Measurements from ENCODE around the gene HECW1. TPM values are rescaled to one million over a fixed set of nuclear protein-coding genes. Genes with fewer than 3 reads are reported as not detected.

The HECW1 gene
- total and polyA plus RNA-seq, 5 donors from 2014 or later, result 0.11 to 0.68 (median 0.34) TPM; not detected in 1

DNA sequence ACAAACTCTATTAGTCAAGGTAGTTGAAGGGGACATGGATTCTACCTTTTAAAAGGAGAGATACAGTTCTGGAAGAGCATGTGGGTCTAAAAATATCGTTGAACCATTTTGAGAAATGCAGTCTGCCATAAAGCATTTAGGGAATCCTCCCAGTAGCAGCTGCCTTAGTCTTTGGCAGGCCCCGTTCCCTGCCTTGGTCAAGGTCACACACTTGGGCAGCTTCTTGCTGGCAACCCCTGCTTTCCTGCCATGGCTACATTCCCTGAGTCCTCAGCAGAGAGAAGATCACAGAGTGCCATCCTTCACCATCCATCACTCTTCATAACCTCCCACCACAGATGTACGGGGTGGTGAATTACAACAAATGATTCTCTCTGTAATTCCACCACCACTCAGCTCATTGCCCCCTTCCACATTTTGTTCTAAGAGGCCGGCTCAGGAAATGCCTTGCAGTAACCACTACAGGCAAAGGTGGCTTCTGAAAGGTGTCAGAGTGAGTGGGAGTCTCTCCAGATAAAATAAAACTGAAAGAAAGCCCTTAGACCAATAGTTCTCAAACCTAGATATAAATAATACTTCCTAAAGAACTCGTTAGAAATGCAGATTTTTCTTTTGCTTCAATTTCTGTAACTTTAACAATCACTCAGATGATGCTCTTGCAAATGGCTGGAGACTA, 349.0 kb downstream of the HECW1 start:
- Histone ChIP-seq H3K36me3 (ENCODE audit: control insufficient read depth, insufficient read depth, low read length) (no peaks in the 10 kb centered on the region), H3K4me3 (ENCODE audit: low read depth, low read length) (no peak overlapping the region), H3K4me1 (ENCODE audit: control insufficient read depth, insufficient read depth, low read length, poor library complexity, severe bottlenecking) (no peaks in the 10 kb centered on the region), H3K27ac (ENCODE audit: insufficient read depth, low read length, poor library complexity, severe bottlenecking) (no peak overlapping the region), H3K9me3 (ENCODE audit: control insufficient read depth in 2 of 2, low read length in 2 of 2) (no peaks in the 10 kb centered on the region), H3K27me3 (ENCODE audit: control insufficient read depth, insufficient read depth, low read length) (no peaks in the 10 kb centered on the region)
- Mint-ChIP-seq H3K36me3 (no peaks in the 10 kb centered on the region), H3K4me3 (no peak overlapping the region), H3K27me3 (peaks cover 4% of the 10 kb centered on the region), H3K4me1 (peaks cover 0 to 2% (median 0%) of the 10 kb centered on the region in 4 donors), H3K27ac (no peak overlapping the region), H3K9me3 (no peaks in the 10 kb centered on the region)
- no peak for ATAC-seq (ENCODE audit: low read depth in 2 of 2)
- DNase-seq, result no peak

DNA sequence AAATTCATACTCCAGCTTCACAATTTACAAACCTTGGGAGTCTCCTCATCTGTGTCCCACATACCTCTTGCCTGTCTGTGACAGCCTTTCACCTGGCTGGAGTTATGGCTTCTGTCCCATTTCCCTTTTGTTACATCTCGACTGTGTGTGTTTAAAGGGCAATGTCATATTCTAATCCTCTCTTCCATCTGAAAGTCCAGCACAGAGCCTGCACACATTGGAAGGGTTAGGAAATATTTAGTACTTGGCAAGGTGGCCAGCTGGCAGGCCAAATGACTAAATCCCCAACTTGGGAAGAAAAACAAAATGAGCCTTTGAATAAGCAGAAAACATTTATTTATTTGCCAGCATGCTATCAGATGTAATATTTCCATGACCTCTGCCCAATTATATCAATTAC, 350.4 kb downstream of the HECW1 start:
- peaks cover 0 to 2% (median 0%) of the 10 kb centered on the region in 4 donors for H3K4me1 Mint-ChIP-seq
- H3K27ac Mint-ChIP-seq, result no peak overlapping the region

DNA sequence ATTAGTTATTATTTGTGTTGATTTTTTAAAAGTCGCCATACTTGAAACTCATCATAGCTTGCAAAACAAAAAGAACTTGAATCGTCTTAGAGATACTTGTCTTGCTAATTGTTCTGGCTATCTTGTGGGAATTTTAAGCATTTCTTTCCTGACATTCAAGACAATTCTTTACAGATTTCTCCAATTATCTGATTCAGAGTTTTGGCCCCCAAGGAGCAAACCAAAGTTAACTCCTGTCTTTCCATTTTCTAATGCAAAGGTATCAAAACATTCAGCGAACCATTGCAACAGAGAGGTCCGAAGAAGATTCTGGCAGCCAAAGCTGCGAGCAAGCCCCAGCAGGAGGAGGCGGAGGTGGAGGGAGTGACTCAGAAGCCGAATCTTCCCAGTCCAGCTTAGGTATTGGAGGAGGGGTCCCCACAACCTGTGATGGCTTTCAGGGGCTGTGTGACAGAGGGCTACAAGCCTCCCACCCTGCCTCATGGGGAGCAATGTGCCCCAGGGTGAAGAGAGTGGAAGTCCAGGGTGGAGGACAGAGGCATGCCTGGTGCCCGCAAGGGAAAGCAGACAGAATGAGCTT, 351.0 kb downstream of the HECW1 start:
- H3K9me3 Mint-ChIP-seq, result no peaks in the 10 kb centered on the region
- peaks cover 9% of the 10 kb centered on the region for H3K27me3 Mint-ChIP-seq
- no peak overlapping the region for H3K27ac Mint-ChIP-seq
- Histone ChIP-seq H3K4me3 (ENCODE audit: low read depth, low read length) (no peak overlapping the region), H3K4me1 (ENCODE audit: control insufficient read depth, insufficient read depth, low read length, poor library complexity, severe bottlenecking) (no peaks in the 10 kb centered on the region), H3K36me3 (ENCODE audit: control insufficient read depth, insufficient read depth, low read length) (no peaks in the 10 kb centered on the region), H3K27me3 (ENCODE audit: control insufficient read depth, insufficient read depth, low read length) (no peaks in the 10 kb centered on the region), H3K9me3 (ENCODE audit: control insufficient read depth in 2 of 2, low read length in 2 of 2) (no peaks in the 10 kb centered on the region), H3K27ac (ENCODE audit: insufficient read depth, low read length, poor library complexity, severe bottlenecking) (no peak overlapping the region)
- DNase-seq (no peak), ATAC-seq (ENCODE audit: low read depth in 2 of 2) (no peak)
- H3K4me1 Mint-ChIP-seq, result peaks cover 0 to 2% (median 0%) of the 10 kb centered on the region in 4 donors
- no peaks in the 10 kb centered on the region for H3K36me3 Mint-ChIP-seq
- H3K4me3 Mint-ChIP-seq, result no peak overlapping the region

More for the DNA sequence above, 350.4 kb downstream of the HECW1 start:
- Mint-ChIP-seq H3K9me3 (no peaks in the 10 kb centered on the region), H3K36me3 (no peaks in the 10 kb centered on the region), H3K4me3 (no peak overlapping the region), H3K27me3 (peaks cover 9% of the 10 kb centered on the region)
- no peaks in the 10 kb centered on the region for H3K9me3 ChIP-seq (ENCODE audit: control insufficient read depth in 2 of 2, low read length in 2 of 2)
- no peak overlapping the region for H3K27ac ChIP-seq (ENCODE audit: insufficient read depth, low read length, poor library complexity, severe bottlenecking)
- no peaks in the 10 kb centered on the region for H3K27me3 ChIP-seq (ENCODE audit: control insufficient read depth, insufficient read depth, low read length)
- no peak overlapping the region for H3K4me3 ChIP-seq (ENCODE audit: low read depth, low read length)
- ATAC-seq (ENCODE audit: low read depth in 2 of 2) (no peak), DNase-seq (no peak)
- no peaks in the 10 kb centered on the region for H3K4me1 ChIP-seq (ENCODE audit: control insufficient read depth, insufficient read depth, low read length, poor library complexity, severe bottlenecking)
- H3K36me3 ChIP-seq (ENCODE audit: control insufficient read depth, insufficient read depth, low read length), result no peaks in the 10 kb centered on the region

DNA sequence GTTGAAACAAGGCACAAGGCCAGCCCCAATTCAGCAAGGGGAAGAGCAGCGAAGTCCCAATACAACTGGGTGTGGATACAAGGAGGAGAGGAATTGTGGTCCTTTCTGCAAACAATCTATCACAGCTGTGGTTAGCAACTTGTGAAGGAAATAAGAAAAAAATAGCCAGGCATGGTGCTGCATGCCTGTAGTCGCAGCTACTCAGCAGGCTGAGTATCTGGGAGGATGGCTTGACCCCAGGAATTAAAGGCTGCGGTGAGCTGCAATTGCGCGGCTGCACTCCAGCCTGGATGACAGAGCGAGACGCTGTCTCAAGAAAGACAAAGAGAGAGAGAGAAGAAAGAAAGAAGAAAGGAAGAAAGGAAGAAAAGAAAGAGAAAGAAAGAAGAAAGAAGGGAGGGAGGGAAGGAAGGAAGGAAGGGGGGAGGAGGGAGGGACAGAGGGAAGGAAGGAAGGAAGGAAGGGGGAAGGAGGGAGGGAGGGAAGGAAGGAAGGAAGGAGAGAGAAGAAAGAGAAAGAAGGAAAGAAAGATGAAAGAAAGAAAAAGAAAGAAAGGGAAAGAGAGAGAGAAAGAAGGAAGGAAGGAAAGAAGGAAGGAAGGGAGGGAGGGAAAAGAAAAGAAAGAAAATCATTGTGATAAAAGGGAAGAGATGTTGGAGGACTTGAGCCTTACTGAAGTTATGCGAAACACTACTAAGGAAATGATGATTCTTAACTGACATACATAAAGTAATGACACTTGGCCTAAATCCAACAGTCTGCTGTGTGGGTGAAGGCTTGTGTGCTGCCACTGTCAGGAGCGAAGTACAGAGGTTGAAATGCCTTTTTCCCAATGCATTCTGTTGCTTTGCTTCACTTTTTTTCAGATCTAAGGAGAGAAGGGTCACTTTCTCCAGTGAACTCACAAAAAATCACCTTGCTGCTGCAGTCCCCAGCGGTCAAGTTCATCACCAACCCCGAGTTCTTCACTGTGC, 353.4 kb downstream of the HECW1 start:
- peaks cover 0 to 2% (median 0%) of the 10 kb centered on the region in 4 donors for H3K4me1 Mint-ChIP-seq
- H3K27ac Mint-ChIP-seq, result no peak overlapping the region
- no peaks in the 10 kb centered on the region for H3K9me3 Mint-ChIP-seq
- Histone ChIP-seq H3K4me1 (ENCODE audit: control insufficient read depth, insufficient read depth, low read length, poor library complexity, severe bottlenecking) (no peaks in the 10 kb centered on the region), H3K27ac (ENCODE audit: insufficient read depth, low read length, poor library complexity, severe bottlenecking) (no peak overlapping the region), H3K9me3 (ENCODE audit: control insufficient read depth in 2 of 2, low read length in 2 of 2) (no peaks in the 10 kb centered on the region), H3K27me3 (ENCODE audit: control insufficient read depth, insufficient read depth, low read length) (no peaks in the 10 kb centered on the region), H3K36me3 (ENCODE audit: control insufficient read depth, insufficient read depth, low read length) (no peaks in the 10 kb centered on the region), H3K4me3 (ENCODE audit: low read depth, low read length) (no peak overlapping the region)
- DNase-seq (no peak), ATAC-seq (ENCODE audit: low read depth in 2 of 2) (no peak)
- peaks cover 9% of the 10 kb centered on the region for H3K27me3 Mint-ChIP-seq
- H3K36me3 Mint-ChIP-seq, result no peaks in the 10 kb centered on the region
- H3K4me3 Mint-ChIP-seq, result no peak overlapping the region

DNA sequence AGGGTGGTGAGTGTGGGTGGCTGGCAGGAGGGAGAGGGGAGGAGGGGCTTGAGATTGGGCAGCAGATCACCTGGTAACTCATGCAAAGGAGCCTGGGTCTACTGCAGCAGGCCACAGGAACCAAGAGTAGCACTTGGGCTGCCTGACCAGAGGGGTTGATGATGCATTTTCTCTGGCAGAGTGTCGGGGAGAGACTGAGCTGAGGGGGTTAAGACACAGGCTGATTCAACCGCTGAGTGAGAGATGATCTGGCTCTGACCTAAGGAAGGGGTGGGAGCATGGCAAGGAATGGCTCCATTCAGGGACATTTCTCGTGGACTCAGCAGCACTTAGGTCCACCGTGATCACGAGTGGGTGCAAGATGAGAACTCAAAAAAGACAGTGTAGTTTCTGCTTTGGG, 355.0 kb downstream of the HECW1 start:
- Mint-ChIP-seq H3K27ac (no peak overlapping the region), H3K27me3 (peaks cover 9% of the 10 kb centered on the region), H3K4me1 (peaks cover 0 to 2% (median 0%) of the 10 kb centered on the region in 4 donors), H3K9me3 (no peaks in the 10 kb centered on the region), H3K36me3 (no peaks in the 10 kb centered on the region), H3K4me3 (no peak overlapping the region)
- H3K36me3 ChIP-seq (ENCODE audit: control insufficient read depth, insufficient read depth, low read length), result no peaks in the 10 kb centered on the region
- DNase-seq (no peak), ATAC-seq (ENCODE audit: low read depth in 2 of 2) (no peak)
- H3K4me1 ChIP-seq (ENCODE audit: control insufficient read depth, insufficient read depth, low read length, poor library complexity, severe bottlenecking), result no peaks in the 10 kb centered on the region
- H3K4me3 ChIP-seq (ENCODE audit: low read depth, low read length), result no peak overlapping the region
- no peaks in the 10 kb centered on the region for H3K27me3 ChIP-seq (ENCODE audit: control insufficient read depth, insufficient read depth, low read length)
- H3K9me3 ChIP-seq (ENCODE audit: control insufficient read depth in 2 of 2, low read length in 2 of 2), result no peaks in the 10 kb centered on the region
- no peak overlapping the region for H3K27ac ChIP-seq (ENCODE audit: insufficient read depth, low read length, poor library complexity, severe bottlenecking)

DNA sequence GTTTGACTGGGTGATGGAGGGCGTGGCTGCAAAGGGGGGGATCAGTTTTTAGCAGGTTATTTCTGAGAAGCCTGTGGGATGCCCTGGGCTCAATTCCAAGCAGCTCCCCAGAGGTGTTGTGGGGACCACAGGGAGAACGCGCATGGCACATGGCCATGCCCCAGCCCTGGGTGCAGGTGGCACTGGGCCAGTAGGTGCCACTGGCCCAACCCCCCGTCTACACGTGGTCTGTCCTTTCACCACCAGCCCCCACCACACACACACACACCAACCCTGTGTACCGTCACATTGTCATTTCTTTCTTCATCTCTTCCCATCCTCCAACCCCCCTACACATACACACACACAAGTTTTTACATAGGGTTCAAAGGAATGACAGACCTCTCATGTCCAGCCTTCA, 355.4 kb downstream of the HECW1 start:
- H3K36me3 ChIP-seq (ENCODE audit: control insufficient read depth, insufficient read depth, low read length), result no peaks in the 10 kb centered on the region
- Mint-ChIP-seq H3K27me3 (peaks cover 11% of the 10 kb centered on the region), H3K9me3 (no peaks in the 10 kb centered on the region), H3K4me3 (no peak overlapping the region), H3K4me1 (peaks cover 0 to 2% (median 0%) of the 10 kb centered on the region in 4 donors), H3K36me3 (no peaks in the 10 kb centered on the region), H3K27ac (no peak overlapping the region)
- no peak overlapping the region for H3K27ac ChIP-seq (ENCODE audit: insufficient read depth, low read length, poor library complexity, severe bottlenecking)
- ATAC-seq (ENCODE audit: low read depth in 2 of 2), result no peak
- H3K4me3 ChIP-seq (ENCODE audit: low read depth, low read length), result no peak overlapping the region
- no peaks in the 10 kb centered on the region for H3K4me1 ChIP-seq (ENCODE audit: control insufficient read depth, insufficient read depth, low read length, poor library complexity, severe bottlenecking)
- no peak for DNase-seq
- H3K9me3 ChIP-seq (ENCODE audit: control insufficient read depth in 2 of 2, low read length in 2 of 2), result no peaks in the 10 kb centered on the region
- no peaks in the 10 kb centered on the region for H3K27me3 ChIP-seq (ENCODE audit: control insufficient read depth, insufficient read depth, low read length)

DNA sequence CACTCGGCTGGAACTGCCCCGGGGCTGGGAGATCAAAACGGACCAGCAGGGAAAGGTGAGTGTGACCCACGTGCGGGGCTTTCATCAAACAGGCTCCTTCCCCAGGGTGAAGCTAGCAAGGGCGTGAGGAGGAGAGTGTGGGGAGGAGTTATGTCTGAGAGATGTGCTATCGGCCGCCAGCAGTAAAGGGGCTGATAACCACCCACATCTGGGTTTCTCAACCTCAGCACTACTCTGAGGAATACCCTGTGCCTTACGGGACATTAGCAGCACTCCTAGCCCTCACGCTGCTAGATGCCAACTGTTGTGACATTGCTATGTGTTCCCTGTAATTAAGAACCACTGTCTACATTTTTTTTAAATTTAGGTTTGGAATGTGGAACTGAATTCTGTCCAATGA, 356.6 kb downstream of the HECW1 start:
- Mint-ChIP-seq H3K36me3 (no peaks in the 10 kb centered on the region), H3K27ac (no peak overlapping the region), H3K4me3 (no peak overlapping the region), H3K4me1 (peaks cover 0 to 2% (median 0%) of the 10 kb centered on the region in 4 donors), H3K9me3 (no peaks in the 10 kb centered on the region), H3K27me3 (peaks cover 20% of the 10 kb centered on the region)
- H3K27ac ChIP-seq (ENCODE audit: insufficient read depth, low read length, poor library complexity, severe bottlenecking), result no peak overlapping the region
- DNase-seq (no peak), ATAC-seq (ENCODE audit: low read depth in 2 of 2) (no peak)
- no peaks in the 10 kb centered on the region for H3K36me3 ChIP-seq (ENCODE audit: control insufficient read depth, insufficient read depth, low read length)
- H3K27me3 ChIP-seq (ENCODE audit: control insufficient read depth, insufficient read depth, low read length), result no peaks in the 10 kb centered on the region
- no peaks in the 10 kb centered on the region for H3K9me3 ChIP-seq (ENCODE audit: control insufficient read depth in 2 of 2, low read length in 2 of 2)
- no peak overlapping the region for H3K4me3 ChIP-seq (ENCODE audit: low read depth, low read length)
- no peaks in the 10 kb centered on the region for H3K4me1 ChIP-seq (ENCODE audit: control insufficient read depth, insufficient read depth, low read length, poor library complexity, severe bottlenecking)
